Left forelimb (tissue), 1 donor: Measurements from ENCODE around the gene PLIN1.

Experiments
- DNase-seq: peaks from one replicate; pipeline ENCODE4 v3.0.0-alpha.2; 2018; ENCODE audit warnings: low spot score

The PLIN1 gene

DNA sequence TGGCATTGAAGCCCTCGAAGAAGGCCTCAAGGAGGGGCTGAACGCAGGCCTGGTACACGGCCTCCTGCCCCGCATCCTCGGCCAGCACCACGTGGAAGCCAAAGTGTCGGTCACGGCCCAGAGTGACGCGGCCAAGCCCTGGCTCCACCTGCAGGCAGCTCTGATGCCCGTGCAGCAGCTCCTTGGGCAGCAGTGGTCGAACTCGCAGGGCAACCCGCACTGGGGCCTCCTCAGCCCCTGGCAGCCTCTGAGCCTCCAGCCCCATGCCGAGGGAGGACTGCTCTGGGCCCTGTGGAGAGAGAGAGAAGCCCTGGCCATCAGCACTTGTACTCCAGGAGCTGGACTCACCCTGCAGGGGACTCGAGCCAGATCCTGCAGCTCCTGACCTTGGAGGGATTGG, 26.5 kb downstream of the PLIN1 start:
- DNase-seq, result no peak

DNA sequence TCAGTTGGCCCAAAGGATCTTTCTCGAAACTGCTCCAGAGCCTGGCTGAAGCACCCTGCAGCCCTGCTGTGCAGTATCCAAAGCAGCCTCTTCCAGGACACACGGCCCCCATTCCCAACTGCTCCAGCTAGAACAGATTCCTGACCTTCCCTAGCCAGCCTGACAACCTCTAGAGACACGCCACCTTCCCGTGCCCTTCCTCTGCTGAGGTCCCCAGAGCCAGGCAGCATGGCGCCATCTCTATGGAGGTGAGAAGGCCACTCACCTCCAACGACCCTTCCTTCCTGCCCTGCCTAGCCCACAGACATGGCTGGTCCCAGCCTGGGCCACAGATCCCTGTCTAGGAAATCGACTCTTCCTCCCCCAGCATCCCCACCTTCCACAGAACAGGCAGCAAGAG, 27.0 kb downstream of the PLIN1 start:
- DNase-seq, result no peak

GRCh38 chr15:89649716-89650115, 29.5 kb downstream of the PLIN1 start:
- DNase-seq, result no peak

DNA sequence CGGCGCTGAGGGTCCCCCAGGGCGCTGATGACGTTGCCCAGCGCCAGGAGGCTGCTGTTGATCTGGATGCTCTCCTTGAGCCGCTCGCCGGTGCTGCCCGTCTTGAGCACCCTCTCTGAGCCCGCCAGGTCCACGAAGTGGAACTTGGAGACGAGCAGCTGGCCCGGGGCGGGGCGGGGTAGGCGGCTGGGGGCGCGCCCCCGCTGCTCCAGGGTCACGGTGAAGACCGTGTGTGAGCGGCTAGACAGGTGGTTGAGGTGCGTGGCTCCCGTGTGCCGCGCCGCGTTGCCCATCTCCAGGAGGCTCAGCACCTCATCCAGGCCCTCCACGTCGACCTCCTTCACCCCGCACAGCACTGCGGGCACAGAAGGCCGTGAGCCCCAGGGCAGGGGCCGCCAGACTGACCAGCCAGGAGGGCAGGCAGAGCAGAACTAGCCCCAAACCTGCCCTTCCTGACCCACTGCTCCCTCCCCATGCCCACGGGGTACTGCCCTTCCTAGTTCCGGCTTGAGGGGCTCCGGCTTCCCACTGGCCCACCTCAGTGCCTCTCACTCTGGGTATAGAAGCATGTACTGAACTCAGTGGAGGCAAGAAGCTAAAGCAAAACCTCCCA, 30.0 kb downstream of the PLIN1 start:
- no peak for DNase-seq

DNA sequence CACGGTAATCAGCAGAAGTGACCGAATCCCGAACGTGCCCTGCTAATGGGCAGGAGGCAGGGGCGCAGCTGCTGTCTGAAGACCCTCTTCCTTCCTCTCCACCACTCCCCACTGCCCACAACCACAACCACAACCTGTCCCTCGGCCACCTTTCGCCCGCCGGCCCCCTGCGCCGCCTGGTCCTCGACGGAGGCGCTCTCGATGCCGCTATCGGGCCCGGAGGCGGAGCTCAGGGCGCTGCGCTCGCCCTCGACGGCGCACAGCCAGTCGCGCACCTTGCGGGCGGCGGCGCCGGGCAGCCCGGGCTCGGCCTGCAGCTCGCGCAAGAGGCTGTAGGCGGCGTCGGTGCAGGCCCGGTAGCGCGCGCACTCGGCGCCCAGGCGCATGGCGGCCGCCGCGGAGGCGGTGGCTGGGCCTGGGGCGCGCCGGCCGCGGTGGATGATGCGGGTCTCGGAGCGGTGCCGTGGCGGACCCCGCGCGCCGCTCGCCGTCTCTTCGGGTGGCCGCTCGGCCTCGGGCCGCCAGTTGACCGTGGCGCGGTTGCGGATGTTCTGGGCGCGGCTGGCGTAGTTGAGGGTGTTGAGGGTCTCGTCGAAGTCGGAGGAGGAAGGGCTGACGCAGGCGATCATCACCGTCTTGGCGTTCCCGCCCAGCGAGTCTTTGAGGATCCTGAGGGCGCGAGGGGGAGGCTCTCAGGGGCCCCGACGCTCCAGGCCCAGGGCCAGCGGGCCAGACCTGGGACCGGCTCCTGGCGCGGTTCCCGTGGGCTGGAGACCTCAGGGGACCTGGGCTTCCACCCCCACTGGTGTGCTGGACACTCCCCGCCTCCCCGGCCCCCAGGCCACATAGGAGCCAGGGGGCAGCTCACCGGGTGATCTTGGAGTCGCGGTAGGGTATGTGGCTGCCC, 30.8 kb downstream of the PLIN1 start:
- no peak for DNase-seq

- DNase-seq, result no peak
Observed at GRCh38 chr15:89647191-89647851, 31.8 kb downstream of the PLIN1 start.

- DNase-seq, result no peak
Observed at GRCh38 chr15:89646416-89647141, 32.6 kb downstream of the PLIN1 start.

DNA sequence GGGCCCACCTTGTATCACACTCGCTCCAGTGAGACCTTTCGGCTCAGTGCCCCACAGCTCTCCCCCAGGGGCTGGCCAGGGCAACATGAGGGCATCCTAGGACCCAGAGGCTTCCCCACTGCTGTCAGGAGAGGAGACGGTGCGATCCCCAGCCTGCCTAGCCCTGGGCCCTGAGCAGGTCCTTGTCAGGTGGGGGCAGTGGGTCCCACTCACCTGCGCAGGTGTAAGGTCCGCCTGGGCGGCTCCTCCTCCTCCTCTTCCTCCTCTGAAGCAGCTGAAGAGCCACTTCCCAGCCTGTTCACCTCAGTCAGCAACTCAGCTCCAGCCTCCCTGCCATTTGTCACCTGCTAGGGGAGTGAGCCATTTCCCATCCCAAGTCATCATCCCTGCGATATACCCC, 33.5 kb downstream of the PLIN1 start:
- no peak for DNase-seq

DNA sequence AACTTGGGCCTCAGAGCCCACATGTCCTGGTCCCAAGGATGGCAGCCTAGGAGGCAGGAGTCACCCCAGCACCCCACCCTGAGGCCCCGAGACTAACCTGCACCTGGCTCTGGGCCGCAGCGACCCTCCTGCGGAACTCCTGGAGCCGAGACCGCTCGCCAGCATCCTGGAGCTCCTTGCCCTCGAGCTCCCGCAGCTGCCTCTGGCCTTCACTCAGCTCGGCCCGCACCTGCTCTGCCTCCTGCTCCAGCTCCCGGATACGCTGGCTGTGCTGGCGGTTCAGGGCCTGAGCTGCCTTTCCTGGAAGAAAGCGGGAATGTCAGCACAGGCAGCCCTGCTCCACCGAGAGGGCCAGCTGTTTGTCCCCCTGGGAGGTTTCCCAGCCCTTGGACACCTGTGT, 37.1 kb downstream of the PLIN1 start:
- no peak for DNase-seq

- DNase-seq, result no peak
Observed at GRCh38 chr15:89641053-89641452, 38.1 kb downstream of the PLIN1 start.

DNA sequence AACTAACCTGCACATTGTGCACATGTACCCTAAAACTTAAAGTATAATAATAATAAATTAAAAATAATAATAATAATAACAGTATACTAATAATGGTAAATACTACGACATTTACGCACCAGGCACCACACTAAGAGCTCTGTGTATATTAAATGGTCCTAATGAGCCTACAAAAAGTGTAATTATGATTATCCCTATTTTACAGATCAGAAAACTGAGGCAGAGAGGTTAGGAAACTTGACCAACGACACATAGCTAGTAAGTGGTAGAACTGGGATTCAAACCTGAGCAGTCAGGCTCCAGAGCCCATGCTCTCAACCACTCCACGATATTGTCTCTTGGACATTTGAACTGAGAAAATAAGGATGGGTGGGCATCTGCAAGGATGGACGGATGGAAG, 38.9 kb downstream of the PLIN1 start:
- DNase-seq, result no peak

DNA sequence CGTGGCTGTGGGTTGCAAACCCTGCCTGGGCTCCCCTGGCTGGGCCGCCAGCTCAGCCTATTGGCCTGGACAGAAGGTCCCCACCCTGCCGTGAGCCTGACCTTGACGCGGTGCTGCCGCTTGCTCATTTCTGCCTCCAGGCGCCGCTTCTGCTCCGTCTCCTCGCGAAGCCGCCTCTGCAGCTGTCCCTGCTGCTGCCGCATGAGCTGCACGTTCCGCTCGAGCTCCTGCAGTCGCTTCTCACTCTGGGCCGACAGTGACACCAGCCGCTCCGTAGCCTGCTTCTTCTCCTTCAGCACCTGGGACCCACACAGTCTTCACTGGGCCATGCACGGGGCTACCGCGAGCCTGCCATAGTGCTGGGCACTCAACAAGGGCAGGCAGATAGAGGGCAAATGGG, 45.6 kb downstream of the PLIN1 start:
- no peak for DNase-seq

DNA sequence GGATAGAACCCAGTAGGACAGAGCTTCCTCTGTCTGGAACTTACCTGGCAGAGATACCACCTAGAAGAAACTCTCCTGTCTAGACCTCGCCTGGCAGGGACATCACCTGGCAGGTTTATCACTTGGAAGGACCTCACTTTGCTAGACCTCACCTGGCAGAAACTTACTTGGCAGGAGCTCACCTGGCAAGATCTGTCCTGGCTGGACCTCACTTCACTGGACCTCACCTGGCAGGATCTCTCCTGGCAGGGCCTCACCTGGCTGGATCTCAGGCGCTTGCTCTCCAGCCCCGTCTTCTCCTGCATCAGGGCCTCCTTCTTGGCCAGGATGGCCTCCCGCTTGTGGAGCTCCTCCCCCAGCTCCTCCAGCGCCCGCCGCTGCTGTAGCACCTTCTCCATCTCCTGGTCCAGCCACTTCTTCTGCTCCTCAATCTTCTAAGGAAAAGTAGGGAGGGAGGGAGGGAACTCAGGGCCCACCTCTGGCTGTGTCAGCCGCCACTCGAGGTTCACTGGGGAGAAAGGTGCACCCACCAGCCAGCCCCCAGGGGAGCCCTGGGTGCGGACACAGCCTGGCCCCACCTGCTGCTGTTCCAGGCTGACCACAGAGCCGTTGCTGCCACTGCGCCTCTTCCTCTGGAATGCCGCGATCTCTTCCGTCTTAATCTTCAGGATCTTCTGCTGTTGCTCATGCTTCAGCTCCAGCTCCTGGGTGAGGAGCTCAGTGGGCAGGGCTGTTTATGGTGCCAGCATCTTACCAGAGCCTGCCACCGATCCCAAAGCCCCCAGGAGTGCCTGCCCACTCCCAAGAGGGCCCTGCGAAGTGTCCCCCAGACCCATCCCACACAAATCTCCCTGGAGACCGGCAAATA, 46.4 kb downstream of the PLIN1 start:
- no peak for DNase-seq

GRCh38 chr15:89631902-89632264, 47.3 kb downstream of the PLIN1 start:
- DNase-seq, result no peak

- DNase-seq, result no peak
Observed at GRCh38 chr15:89630974-89631901, 47.9 kb downstream of the PLIN1 start.

- no peak for DNase-seq
Observed at GRCh38 chr15:89630260-89630659, 48.9 kb downstream of the PLIN1 start.

- DNase-seq, result no peak
Observed at GRCh38 chr15:89629829-89630228, 49.3 kb downstream of the PLIN1 start.

DNA sequence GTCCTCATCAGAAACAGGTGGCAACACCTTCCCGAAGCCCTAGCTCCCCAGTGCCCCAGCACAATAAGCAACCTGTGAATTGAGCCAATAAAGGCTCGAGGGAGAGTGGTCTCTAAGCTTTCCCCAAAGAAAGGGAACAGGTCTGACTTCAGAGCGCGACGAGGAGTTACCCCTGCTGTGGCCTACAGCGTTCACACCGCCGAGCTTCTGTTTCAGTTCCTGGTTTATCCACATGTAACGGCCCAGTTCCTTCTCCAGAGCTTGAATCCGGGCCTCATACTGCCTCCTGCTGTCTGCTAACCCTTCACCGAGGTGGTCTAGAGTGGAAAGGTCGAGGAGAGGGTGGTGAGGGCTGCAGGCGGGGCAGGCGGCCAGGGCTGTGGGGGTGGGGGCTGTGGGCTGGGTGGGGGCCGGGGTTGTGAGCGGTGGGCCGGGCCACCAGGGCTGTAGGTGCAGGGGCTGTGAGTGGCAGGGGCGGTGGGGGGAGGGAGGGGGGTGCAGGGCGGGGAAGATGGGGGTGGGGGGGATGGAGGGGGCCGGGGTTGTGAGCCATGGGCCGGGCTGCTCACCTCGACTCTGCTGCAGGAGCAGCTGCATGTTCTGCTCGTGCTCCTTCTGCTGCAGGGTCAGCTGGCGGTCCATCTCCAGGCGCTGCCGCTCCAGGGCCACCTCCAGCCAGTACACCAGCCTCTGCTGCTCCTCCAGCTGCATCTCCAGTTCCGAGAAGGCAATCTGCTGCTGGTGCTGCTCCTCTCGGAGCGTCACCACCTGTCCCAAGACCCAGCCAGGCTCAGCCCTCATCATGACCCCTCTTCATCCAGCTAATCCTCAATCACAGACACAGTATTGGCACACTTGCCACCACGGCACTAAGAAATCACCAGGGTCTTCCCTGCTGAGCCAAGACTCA, 50.1 kb downstream of the PLIN1 start:
- no peak for DNase-seq

GRCh38 chr15:89628301-89628700, 50.9 kb downstream of the PLIN1 start:
- no peak for DNase-seq
